C1 segment of cervical spinal cord (tissue), 14 donors: ENCODE measurements around the gene CSF1R.

Experiments used
- DNase-seq, 14 donors: peaks; one replicate each; lab custom pipeline; 2025; lab: John Stamatoyannopoulos, UW

CSF1R gene

DNA sequence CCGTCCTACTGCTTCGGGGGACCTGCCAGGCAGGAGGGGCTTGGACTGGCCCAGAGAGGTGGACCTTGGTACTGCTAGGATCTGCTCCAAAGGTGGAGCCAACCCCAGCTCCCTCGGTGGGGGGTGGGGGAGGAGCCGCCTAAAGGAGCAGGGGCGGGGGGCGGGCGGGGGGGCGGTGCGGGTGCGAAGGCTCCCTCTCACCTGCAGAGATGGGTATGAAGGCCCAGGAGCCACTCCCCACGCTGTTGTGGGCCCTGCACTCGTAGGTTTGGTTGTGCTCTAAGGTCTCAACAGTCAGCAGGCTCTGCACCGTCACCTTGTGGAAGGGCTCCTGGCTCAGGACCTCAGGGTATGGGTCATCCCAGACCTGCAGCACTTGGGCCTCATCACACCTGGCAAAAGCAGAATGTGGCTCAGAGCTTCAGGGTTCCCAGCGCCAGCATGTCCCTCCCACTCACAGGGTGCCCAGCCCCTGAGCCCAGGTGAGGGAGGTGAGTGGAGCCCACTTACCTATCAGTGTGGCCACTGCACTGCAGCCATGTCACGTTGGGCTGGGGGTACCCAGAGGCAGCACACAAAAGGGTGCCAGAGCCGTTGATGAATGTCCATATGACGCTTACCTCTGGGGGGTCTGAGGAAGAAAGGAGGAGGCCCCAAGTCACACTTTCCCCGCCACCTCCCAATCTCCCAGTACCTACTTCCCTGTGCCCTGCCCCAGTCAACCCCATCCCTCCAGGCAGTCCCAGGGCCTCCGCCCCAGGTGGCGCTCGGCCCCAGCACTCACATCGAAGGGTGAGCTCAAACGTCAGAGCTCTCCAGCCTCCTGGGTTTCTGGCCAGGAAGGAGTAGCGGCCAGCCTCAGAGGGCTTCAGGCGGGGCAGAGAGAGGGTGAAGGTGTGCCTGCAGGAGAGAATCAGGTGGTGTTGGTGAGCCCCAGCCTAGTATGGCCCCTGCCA lies 16.4 kb downstream of the CSF1R start:
- no peak for DNase-seq

- DNase-seq = no peak
These were observed 17.3 kb downstream of the CSF1R start for GRCh38 chr5:150068961-150069645.

DNA sequence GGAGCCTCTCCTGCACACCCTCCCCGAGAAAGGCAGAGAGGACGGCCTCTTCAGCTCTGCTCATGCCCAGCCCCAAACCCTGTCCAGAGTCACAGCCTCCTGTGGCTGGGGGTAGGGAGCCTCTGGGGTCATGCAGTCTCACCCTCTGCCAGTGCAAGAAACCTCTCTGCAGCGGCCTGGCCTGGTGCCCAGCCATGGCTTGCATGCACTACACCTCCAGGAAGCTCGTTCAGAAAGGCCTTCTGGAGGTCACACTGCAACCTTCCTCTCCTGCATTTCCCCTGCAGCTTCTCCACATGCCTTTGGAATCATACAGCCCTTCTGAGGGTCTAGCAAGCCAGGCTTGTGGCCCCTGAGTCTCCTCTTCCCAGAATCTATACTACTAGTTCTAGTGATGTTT lies 17.9 kb downstream of the CSF1R start:
- no peak for DNase-seq

- no peak for DNase-seq
These were observed 18.3 kb downstream of the CSF1R start for GRCh38 chr5:150068071-150068470.

DNA sequence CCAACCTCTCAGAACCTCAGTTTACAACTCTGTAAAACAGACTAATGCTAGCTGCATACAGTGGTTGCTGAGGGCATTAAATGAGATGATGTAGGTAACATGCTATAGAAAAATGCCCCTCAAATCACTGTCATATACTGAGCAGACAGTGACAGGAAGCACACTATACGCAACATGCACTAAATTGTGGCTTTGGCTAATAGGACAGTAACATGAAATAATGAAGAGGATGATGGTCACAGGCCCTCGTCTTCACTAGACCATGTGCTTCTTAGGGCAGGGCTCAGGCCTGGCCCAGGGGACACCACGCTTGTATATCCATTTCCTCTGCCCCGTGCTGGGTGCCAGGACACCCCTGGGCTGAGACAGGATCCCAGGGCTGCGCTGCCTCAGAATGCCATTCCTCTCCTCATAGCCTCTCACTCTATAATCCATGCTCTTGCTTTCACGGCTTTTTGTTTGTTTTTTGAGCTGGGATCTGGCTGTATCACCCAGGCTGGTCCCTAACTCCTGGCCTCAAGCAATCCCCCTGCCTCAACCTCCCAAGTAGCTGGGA lies 18.9 kb downstream of the CSF1R start:
- no peak for DNase-seq

DNA sequence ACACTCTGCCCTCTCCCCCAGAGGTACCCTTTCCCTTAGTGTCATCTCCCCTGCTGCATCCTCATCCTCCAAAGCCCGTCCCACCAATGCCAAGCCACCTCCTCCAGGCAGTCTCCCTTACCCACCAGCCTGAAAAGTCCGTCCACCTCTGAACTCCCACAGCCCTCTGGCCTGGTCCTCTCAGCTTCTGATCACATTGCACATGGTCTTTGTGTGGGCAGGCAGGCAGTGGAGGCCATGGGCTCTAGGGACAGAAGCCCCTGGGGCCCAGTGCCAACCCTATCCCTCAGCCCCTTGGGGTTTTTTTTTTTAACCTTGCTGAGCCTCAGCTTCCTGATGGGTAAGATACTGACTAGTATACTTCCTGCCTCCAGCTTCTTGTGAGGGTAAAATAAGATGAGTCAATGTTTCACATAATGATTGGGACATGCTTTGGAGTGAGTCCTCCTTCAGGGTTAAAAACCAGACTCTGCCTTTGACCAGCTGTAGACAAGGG lies 19.4 kb downstream of the CSF1R start:
- no peak for DNase-seq

- no peak for DNase-seq
These were observed 19.9 kb downstream of the CSF1R start for GRCh38 chr5:150066436-150066835.

DNA sequence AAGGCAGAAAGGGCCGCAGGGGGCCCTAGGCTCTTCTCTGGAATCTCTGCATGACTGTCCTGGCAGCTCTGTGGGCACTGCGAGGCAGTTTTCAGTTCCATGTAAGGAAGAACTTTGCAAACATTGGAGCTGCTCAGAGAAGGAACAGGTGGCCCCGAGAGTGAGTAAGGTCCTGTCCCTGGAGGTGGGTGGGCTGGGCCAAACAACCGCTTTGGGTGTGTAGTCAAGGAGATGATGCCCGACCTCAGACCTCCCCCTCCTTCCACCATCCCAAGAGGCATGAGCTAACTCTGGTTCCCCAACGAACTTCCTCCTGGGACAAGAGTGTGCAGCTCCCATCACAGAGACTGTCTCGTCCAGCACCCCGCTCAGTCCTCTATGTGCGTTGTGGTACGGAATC lies 20.5 kb downstream of the CSF1R start:
- no peak for DNase-seq

DNA sequence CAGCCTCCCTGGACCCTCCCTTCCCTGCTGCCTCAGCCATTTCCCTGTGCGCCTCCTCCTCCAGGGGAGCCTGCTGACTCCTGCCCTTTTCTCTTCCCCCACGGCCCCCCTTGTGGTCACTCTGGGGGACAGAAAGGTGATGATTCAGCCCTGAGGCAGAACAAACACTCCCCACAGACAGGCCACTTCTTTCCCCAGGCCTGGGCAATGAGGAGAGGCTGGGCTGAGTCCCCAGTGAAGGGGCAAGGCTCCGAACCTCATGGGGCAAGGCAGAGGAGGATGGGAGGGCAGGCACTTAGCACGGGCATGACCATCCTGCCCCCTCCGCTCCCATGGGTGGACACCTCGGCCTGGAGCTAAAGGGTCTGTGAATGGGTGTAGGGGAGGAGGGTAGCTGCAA lies 21.0 kb downstream of the CSF1R start:
- peak in 6 of 14 donors; percentile 20 to 47 (median 31) for DNase-seq

DNA sequence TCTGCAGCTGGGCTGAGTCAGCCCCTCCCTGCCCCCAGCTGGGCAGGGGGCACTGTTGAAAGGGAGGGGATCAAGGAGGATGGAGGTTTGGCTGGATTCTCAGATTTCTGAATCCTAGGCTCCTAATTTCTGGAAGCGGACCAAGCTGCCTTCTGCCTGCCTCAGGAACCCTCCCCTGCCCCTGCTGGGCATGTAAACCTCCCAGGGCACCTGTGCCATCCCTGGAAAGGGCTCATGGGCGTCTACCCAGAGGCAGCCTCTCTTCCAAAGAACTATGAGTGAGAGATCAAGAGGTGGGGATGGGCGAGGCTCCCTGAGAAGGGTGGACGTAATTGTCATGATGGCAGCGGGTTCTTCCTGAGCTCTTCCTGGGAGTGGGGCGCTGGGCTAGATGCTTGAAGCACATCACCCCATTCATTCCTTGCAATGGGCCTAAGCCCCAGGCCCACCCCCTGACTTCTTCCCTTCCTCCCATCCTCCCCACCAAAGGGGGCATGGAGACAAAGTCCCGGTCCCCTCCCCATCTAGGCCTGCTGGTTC lies 21.6 kb downstream of the CSF1R start:
- no peak for DNase-seq

GRCh38 chr5:150063638-150064037 lies 22.7 kb downstream of the CSF1R start:
- DNase-seq = no peak

DNA sequence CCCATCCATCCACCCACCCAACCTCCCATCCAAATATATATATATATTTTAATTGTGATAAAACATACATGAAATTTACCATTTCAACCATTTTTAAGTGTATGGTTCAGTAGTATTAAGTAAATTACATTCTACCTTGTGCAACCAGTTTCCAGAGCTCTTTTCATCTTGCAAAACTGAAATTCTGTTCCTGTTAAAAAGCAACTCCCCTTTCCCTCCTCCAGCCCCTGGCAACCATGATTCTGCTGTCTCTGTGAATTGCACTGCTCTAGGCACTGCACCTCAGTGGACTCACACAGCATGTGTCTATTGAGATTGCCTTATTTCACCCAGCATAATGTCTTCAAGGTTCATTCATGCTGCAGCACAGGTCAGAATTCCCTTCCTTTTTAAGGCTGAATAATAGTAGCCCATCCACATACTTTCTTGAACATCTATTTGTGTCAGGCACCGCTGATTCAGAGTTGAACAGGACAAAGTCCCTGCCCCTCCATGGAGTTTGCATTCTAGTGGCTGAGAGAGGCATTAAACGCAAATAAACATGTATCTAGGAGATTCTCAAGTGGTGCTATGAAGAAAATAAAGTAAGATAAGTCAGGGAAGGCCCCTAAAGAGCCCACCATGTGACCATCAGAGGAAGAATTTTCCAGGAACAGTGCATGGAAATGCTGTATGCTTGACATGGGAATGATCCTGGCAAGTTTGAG lies 24.0 kb downstream of the CSF1R start:
- DNase-seq = no peak

- DNase-seq = no peak
These were observed 24.8 kb downstream of the CSF1R start for GRCh38 chr5:150061538-150061995.

GRCh38 chr5:150060471-150060870 lies 25.9 kb downstream of the CSF1R start:
- DNase-seq = no peak

DNA sequence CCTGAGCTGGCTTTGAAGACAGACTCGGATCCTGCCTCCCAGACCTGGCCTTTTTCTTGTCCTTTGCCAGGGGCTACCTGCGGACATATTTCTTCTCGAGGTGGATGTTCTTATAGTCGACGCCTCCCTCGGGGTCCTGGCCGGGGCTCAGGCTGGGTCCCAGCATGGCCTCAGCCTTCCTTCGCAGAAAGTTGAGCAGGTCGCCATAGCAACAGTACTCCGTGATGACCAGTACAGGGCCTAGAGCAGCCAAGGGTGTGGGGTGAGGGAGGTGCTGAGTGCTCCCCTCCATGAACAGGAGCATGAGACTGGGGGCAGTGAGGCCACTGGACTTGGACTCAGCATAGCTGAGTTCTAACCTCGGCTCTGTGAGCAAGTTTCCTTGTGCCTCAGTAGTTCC lies 26.7 kb downstream of the CSF1R start:
- no peak for DNase-seq

DNA sequence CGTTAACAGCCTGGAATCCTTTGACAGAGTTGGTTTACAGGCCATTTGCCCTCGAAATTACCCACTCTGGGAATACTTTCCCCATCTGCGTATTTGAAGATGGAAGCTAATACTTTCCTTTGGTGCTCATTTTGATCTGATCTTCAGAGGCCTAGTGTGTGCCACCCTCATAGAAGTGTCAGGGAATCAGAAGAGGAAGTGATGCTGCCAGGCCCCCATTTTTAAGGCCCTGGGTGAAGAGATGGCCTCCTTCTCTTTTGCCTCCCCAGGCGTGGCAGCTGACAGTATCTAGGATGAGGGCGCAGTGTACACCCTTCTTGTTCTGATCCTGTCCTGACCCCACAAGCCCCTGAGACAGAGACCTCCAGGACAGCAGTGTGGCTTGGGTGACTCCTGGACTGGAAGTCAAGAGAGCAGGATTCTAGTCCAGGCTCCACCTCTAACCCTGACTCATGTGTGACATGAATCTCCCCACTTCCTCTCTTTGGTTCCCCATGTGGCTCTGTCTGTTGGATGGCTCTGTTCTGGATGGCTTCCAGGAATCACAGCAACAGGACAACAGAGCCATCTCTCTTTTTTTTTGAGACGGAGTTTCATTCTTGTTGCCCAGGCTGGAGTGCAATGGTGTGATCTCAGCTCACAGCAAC lies 27.8 kb downstream of the CSF1R start:
- DNase-seq = peak in 8 of 14 donors; percentile 17 to 53 (median 34)

DNA sequence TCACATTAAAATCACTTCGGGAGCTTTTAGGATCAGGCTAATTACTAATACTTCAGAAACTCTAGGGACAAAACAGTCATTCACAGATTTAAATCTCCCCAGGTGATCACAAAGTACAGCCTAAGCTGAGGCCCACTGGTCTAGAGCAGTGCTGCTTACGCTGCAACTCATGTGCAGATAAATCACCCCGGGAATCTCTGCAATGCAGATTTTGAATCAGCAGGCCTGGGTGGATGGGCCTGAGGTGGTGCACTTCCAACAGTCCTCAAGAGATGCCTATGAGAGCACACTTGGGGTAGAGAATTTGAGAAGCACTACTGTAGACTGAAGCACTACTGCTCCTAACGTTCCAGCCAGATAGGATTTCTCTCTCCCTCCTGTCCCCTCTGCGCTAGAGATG lies 28.4 kb downstream of the CSF1R start:
- DNase-seq = no peak

GRCh38 chr5:150057511-150057910 lies 28.8 kb downstream of the CSF1R start:
- DNase-seq = no peak

DNA sequence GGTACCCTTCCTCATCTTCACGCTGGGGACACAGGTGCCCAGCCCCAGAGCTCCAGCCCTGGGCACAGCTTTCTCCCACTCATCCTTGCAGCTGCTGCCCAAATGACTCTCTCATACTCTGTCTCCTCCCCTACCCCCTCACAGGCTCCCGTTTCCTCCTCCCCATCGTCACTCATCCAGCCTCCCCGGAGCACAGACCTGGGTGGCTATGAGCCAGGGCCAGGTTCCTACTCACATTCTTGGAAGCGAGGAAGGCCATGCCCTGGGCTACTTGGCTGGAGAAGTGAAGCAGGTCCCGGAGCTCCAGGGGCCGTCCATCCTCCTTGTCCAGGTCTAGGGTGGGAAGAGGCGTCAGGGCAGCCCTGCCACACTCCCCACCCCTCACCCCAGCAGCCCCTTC lies 29.3 kb downstream of the CSF1R start:
- DNase-seq = no peak

DNA sequence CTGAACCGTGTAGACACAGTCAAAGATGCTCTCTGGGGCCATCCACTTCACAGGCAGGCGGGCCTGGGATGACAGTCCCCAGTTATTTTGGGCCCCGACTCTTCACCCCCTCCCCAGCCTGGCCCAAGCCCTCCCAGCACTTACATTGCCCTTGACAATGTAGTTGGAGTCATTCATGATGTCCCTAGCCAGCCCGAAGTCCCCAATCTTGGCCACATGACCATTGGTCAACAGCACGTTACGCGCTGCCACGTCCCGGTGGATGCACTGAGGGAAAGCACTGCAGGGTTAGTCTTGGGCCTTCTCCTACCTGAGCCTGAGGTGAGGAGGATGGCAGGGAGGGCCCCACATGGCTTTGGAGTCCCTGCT lies 30.3 kb downstream of the CSF1R start:
- DNase-seq = no peak
